GM13977 (cell line): Measurements from ENCODE around the gene ZNF655.
"Not testable (repeated sequence)": the region's sequence is repeated elsewhere in the genome, so short reads cannot be mapped to it uniquely, and the experiment has no call there.

Source experiments
- DNase-seq: peaks from one replicate; pipeline ENCODE4 v3.0.0; 2012; ENCODE audit warnings: low spot score
- CTCF ChIP-seq: IDR thresholded peaks from 2 replicates; pipeline ENCODE4 v1.5.1; 2012; ENCODE audit warnings: mild to moderate bottlenecking, control low read depth; ENCODE audit not compliant: insufficient read depth; ENCODE audit errors: extremely low read depth, missing control alignments
- in situ Hi-C: fragments of 300-500 bp; cut with MboI; formaldehyde crosslinking; loops from one replicate; pipeline ENCODE4 v1.12.0; 2022; ENCODE audit warnings: low sequenced_read_pairs, low pct_unique_long_range_greater_than_20kb, mixed read lengths, inconsistent platforms; ENCODE audit not compliant: unreplicated experiment

ZNF655 gene

GRCh38 chr7:99573257-99573656, 14.8 kb downstream of the ZNF655 start:
- in situ Hi-C loops = no loop called here
- DNase-seq = no peak
- TF ChIP-seq CTCF = no peak

- no peak for TF ChIP-seq CTCF
- in situ Hi-C loops = no loop called here
- DNase-seq = no peak
These were observed 17.8 kb downstream of the ZNF655 start for GRCh38 chr7:99576251-99576650.

- in situ Hi-C loops = no loop called here
- DNase-seq = no peak
- TF ChIP-seq CTCF = no peak
These were observed 21.0 kb downstream of the ZNF655 start for GRCh38 chr7:99579281-99579955.

GRCh38 chr7:99579956-99580777, 21.7 kb downstream of the ZNF655 start:
- in situ Hi-C loops = no loop called here
- peak; percentile 53 for TF ChIP-seq CTCF
- no peak for DNase-seq

GRCh38 chr7:99580778-99581332, 22.4 kb downstream of the ZNF655 start:
- DNase-seq, in situ Hi-C loops: not testable (repeated sequence)

- TF ChIP-seq CTCF = no peak
- in situ Hi-C loops = no loop called here
- DNase-seq = no peak
These were observed 30.4 kb downstream of the ZNF655 start for GRCh38 chr7:99588868-99589267.
